Common myeloid progenitor, CD34-positive (primary cell): Measurements from ENCODE around the gene CPLX1.

Experiments used
- CTCF ChIA-PET: fragments of 350-600 bp; sonication (Branson Sonifier 250); formaldehyde crosslinking; loops from one replicate; lab custom pipeline; 2021; ENCODE audit warnings: antibody characterized with exemption; lab: Charles Lee
- POLR2A ChIA-PET: fragments of 350-600 bp; sonication (Branson Sonifier 250); formaldehyde crosslinking; loops from one replicate; lab custom pipeline; 2021; ENCODE audit warnings: antibody characterized with exemption; lab: Charles Lee
- DNase-seq, 3 donors: peaks; one replicate each; pipeline versions ENCODE4 v3.0.0 to v3.0.0-alpha.2; 2013
- H3K27ac ChIP-seq, 2 experiments: 1 replicate in 1 of 2; 2 replicates in 1 of 2; pipeline ENCODE4 v1.7.0; 2013; ENCODE audit warnings: inconsistent platforms in 2 of 2, low read length in 2 of 2, mild to moderate bottlenecking in 2 of 2, low read depth in 1 of 2, moderate library complexity in 1 of 2; ENCODE audit not compliant: severe bottlenecking in 2 of 2, insufficient read depth in 1 of 2, poor library complexity in 1 of 2
- H3K27me3 ChIP-seq, 5 experiments: replicated peaks in 2 of 5; 1 replicate in 3 of 5; 2 replicates in 2 of 5; pipeline versions ENCODE4 v1.6.1 to v1.7.0; 2013; ENCODE audit warnings: low read length in 4 of 5, mild to moderate bottlenecking in 2 of 5, moderate library complexity in 2 of 5, inconsistent platforms in 1 of 5; ENCODE audit not compliant: insufficient read depth in 5 of 5, control insufficient read depth in 4 of 5
- H3K36me3 ChIP-seq, 4 experiments: 1 replicate in 2 of 4; 2 replicates in 2 of 4; pipeline versions ENCODE4 v1.6.1 to v1.7.0; 2013; ENCODE audit warnings: low read length in 3 of 4, control low read depth in 1 of 4, mild to moderate bottlenecking in 1 of 4; ENCODE audit not compliant: control insufficient read depth in 4 of 4, insufficient read depth in 4 of 4
- H3K4me1 ChIP-seq, 4 experiments: 1 replicate in 3 of 4; 2 replicates in 1 of 4; pipeline versions ENCODE4 v1.6.1 to v1.7.1; 2013; ENCODE audit warnings: low read length in 3 of 4, mild to moderate bottlenecking in 3 of 4, control low read depth in 1 of 4, inconsistent platforms in 1 of 4, moderate library complexity in 1 of 4; ENCODE audit not compliant: control insufficient read depth in 4 of 4, insufficient read depth in 4 of 4; ENCODE audit errors: control extremely low read depth in 1 of 4
- H3K4me3 ChIP-seq, 7 experiments: 1 replicate in 4 of 7; 2 replicates in 3 of 7; pipeline versions ENCODE4 v1.5.1 to v1.7.0; 2013; ENCODE audit warnings: mild to moderate bottlenecking in 7 of 7, low read length in 6 of 7, moderate library complexity in 6 of 7, inconsistent platforms in 2 of 7, low read depth in 2 of 7, control low read depth in 1 of 7; ENCODE audit not compliant: insufficient read depth in 4 of 7, control insufficient read depth in 1 of 7; ENCODE audit errors: extremely low read depth in 1 of 7
- H3K9me3 ChIP-seq, 5 experiments: 1 replicate in 4 of 5; 2 replicates in 1 of 5; pipeline versions ENCODE4 v1.6.1 to v1.7.1; 2013; ENCODE audit warnings: low read length in 4 of 5, mild to moderate bottlenecking in 2 of 5, inconsistent platforms in 1 of 5, low read depth in 1 of 5, moderate library complexity in 1 of 5; ENCODE audit not compliant: control insufficient read depth in 4 of 5, insufficient read depth in 2 of 5; ENCODE audit errors: control extremely low read depth in 1 of 5
- WGBS: methylation state at CpG from one replicate; pipeline ENCODE4 v1.1.5; 2013; ENCODE audit not compliant: insufficient coverage; 5-methylcytosine and 5-hydroxymethylcytosine counted together

CPLX1 gene

DNA sequence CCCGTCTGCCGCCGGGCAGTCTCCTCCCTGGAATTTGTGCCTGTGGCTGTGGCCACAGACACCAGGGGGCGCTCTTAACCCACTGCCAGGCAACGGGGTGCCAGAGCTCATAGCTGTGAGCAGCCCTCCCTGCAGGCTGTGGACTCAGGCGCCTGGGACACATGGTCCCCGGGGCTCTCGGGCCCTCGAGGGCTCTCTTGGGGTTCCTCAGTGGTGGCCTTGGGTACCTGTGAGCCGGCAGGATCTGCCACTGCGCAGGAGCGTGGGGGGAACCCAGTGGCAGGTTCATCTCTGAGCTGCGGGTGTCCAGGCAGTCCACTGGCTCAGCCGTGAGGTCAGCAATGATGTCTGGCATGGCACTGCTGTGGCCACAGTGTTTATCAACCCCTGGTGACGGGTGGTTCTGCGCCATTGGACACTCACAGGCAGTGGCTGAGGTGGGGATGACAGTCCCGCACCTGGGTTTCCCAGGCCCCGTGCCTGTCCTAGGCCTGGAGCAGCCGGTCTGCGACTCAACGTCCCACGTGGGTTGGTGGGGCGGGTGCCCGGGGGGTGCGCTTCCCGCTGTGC is 83.1 kb downstream of the CPLX1 start:
- CTCF ChIA-PET = interaction anchor here (0.8 to 2.7 kb wide), 16 partner anchors 8 to 244 kb away, joined by 3 to 18 read pairs (median 4); partner anchors contain the start of gene IDUA
- DNase-seq = peak; percentile 36 to 72 (median 63)
- H3K36me3 ChIP-seq = peaks cover 9 to 49% (median 30%) of the 10 kb centered on the region in 4 experiments
- POLR2A ChIA-PET = no interaction called here
- no peaks in the 10 kb centered on the region for H3K27me3 ChIP-seq
- H3K27ac ChIP-seq = no peak overlapping the region
- H3K4me1 ChIP-seq = no peaks in the 10 kb centered on the region
- WGBS = 84% methylated on average over 20 of the region's 26 CpGs
- no peak overlapping the region for H3K4me3 ChIP-seq
- H3K9me3 ChIP-seq = no peaks in the 10 kb centered on the region

DNA sequence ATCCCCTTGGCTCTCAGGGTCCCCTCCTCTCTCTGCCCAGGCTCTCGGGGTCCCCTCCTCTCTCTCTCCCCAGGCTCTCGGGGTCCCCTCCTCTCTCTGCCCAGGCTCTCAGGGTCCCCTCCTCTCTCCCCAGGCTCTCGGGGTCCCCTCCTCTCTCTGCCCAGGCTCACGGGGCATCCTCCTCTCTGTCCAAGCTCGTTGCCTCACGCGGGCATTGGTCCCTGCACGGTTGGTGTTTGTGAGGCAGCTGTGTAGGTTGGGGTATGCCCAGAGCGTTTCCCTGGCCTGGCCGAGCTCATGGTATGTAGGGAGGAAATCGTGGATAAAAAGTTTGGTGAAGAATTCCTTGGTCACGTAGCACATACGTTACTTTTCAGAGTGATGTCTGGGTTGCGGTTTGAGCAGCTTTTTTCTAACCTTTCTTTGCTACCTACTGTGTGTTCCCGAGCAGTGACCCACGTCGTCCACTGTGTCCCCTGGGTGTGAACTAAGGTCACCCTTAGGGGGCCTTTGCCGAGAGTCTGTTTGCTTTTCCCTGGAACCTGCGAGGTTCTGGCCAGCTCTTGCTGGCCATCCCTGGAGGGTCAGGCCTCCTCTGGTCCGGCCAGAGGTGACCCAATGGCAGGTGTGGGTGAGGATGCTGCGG is 83.7 kb downstream of the CPLX1 start:
- ChIA-PET POLR2A (no interaction called here), CTCF (interaction anchor here (0.6 to 2.7 kb wide), 18 partner anchors 7 to 245 kb away, joined by 3 to 18 read pairs (median 4); partner anchors contain the start of gene IDUA)
- no peak overlapping the region for H3K4me3 ChIP-seq
- H3K27me3 ChIP-seq = no peaks in the 10 kb centered on the region
- H3K4me1 ChIP-seq = no peaks in the 10 kb centered on the region
- no peak overlapping the region for H3K27ac ChIP-seq
- WGBS = 92% methylated on average over 15 of the region's 21 CpGs
- H3K36me3 ChIP-seq = peaks cover 11 to 53% (median 30%) of the 10 kb centered on the region in 4 experiments
- H3K9me3 ChIP-seq = no peaks in the 10 kb centered on the region
- no peak for DNase-seq

DNA sequence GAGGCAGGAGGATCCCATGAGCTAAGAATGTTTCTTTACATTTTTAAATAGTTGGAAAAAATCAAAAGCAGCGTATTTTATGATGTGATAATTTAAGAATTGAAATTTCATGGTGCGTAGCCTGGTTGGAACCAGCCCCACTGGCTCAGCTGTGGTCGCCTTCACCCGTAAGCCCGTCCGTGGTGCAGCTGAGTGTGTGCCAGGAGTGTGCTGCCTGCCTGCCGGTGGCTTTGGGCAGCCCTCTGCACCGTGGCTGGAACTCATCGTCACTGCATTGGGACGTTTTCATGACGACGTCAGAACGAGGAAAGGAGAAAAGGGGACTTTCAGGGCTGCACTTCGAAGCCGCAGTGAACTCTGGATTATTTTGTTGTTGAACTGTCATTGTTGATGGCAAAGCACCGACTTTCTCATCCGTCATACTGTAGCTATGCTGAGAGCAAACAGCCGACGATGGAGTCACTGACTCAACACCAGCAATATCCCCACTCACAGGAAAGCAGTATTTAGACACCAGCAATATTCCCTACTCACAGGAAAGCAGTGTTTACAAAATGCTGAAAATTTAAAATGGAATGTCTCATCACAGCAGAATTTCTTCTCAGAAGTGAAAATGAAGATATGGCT is 85.2 kb downstream of the CPLX1 start:
- 93% methylated on average over 14 of the region's 19 CpGs for WGBS
- ChIA-PET CTCF (interaction anchor here (1.1 to 2.7 kb wide), 5 partner anchors 12 to 247 kb away, joined by 3 to 18 read pairs (median 5); partner anchors contain the start of gene IDUA), POLR2A (no interaction called here)
- H3K27me3 ChIP-seq = no peaks in the 10 kb centered on the region
- no peak overlapping the region for H3K27ac ChIP-seq
- no peak overlapping the region for H3K4me3 ChIP-seq
- no peaks in the 10 kb centered on the region for H3K9me3 ChIP-seq
- no peak for DNase-seq
- no peaks in the 10 kb centered on the region for H3K4me1 ChIP-seq
- H3K36me3 ChIP-seq = peaks cover 13 to 61% (median 36%) of the 10 kb centered on the region in 4 experiments

DNA sequence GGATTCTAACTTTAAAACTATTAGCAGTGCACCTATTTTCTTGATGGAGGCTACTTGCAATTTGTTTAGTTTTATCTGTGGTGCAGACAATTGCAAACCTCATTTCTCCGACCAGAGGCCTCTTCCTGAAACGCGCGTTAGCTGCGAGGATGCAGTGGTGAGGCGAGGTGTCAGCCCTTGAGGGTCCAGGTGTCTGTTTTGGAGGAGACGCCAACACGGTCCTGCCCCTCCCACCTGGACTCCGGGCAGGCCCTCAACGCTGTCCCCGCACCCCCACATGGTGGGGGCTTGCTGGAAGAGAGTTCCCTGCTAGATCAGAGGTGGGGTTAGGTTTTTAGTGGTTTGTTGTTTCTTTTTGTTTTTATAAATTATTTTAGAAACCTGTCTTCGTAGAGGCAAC is 85.9 kb downstream of the CPLX1 start:
- POLR2A ChIA-PET = no interaction called here
- Histone ChIP-seq H3K27me3 (no peaks in the 10 kb centered on the region), H3K4me3 (no peak overlapping the region), H3K9me3 (no peaks in the 10 kb centered on the region), H3K4me1 (no peaks in the 10 kb centered on the region), H3K27ac (no peak overlapping the region), H3K36me3 (peaks cover 17 to 67% (median 41%) of the 10 kb centered on the region in 4 experiments)
- WGBS = 90% methylated on average over 2 of the region's 12 CpGs
- CTCF ChIA-PET = interaction anchor here (1.5 to 1.7 kb wide), 2 partner anchors 12 to 34 kb away, joined by 5 to 6 read pairs; no protein-coding TSS in a partner anchor
- DNase-seq = no peak

DNA sequence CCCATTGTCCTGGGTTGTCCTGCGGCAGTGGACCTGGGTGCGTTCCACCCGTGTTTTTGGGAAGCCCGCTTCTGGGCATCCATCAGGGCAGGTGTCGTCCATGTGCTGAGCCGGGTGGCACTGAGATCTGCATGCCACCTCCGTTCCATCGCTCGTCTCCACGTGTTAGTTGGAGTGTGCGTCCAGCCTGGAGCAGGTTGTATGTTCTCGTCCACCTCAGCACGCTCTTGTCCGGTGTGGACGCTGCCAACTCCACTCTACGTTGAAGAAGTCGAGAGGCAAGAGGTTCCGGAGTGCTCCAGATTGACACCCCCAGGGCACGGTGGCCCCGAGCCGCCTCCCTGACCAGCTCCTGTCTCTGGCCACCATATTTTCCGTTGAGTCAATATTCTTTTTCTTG is 86.4 kb downstream of the CPLX1 start:
- no peaks in the 10 kb centered on the region for H3K9me3 ChIP-seq
- H3K27me3 ChIP-seq = no peaks in the 10 kb centered on the region
- no peak overlapping the region for H3K4me3 ChIP-seq
- peaks cover 17 to 72% (median 43%) of the 10 kb centered on the region in 4 experiments for H3K36me3 ChIP-seq
- H3K27ac ChIP-seq = no peak overlapping the region
- no peaks in the 10 kb centered on the region for H3K4me1 ChIP-seq
- POLR2A ChIA-PET = no interaction called here
- 96% methylated on average over 22 of the region's 22 CpGs for WGBS
- DNase-seq = no peak
- CTCF ChIA-PET = interaction anchor here (1.7 kb wide), 1 partner anchor 12 kb away, joined by 6 read pairs; no protein-coding TSS in a partner anchor

DNA sequence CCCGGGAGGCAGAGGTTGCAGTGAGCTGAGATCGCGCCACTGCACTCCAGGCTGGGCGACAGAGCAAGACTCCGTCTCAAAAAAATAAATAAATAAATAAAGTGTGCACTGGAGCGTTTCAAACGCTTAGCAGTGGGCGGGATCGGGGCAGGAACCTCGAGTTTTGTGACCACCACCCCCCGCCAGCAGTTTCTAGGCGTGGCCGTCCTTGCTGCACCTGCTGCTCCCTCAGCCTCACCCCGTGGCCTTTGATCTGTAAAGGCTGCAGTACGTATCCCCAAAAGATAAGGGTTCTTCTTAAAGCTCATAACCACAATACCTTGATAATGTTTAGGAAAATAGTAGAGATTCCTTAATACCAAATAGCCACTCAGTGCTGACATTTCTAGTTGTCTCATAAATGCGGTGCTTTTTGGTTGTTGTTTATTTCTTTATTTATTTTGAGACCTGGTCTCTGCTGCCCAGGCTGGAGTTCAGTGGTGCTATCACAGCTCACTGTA is 87.1 kb downstream of the CPLX1 start:
- H3K9me3 ChIP-seq = no peaks in the 10 kb centered on the region
- ChIA-PET CTCF (interaction anchor here (1.7 kb wide), 1 partner anchor 13 kb away, joined by 6 read pairs; no protein-coding TSS in a partner anchor), POLR2A (no interaction called here)
- no peak overlapping the region for H3K4me3 ChIP-seq
- H3K27ac ChIP-seq = no peak overlapping the region
- H3K4me1 ChIP-seq = no peaks in the 10 kb centered on the region
- peaks cover 17 to 76% (median 47%) of the 10 kb centered on the region in 4 experiments for H3K36me3 ChIP-seq
- 97% methylated on average over 8 of the region's 16 CpGs for WGBS
- no peaks in the 10 kb centered on the region for H3K27me3 ChIP-seq
- no peak for DNase-seq
